ENCODE data around the gene IL4R.

GRCh38 chr16:27267037-27267677 is 46.6 kb upstream of the IL4R start:
- no peak for TF ChIP-seq EZH2 (IDR thresholded peaks at IDR 0.05)
- no peak for TF ChIP-seq CTCF (IDR thresholded peaks at IDR 0.05 in 2 of 3, conservative IDR thresholded peaks at IDR 0.05 in 1 of 3; ENCODE audit: borderline replicate concordance in 1 of 3, insufficient read depth in 1 of 3, low read depth in 2 of 3, low read length in 2 of 3)
- TF ChIP-seq ELF1 (IDR thresholded peaks at IDR 0.05; ENCODE audit: borderline replicate concordance, low read depth) = no peak
- TF ChIP-seq MAX (IDR thresholded peaks at IDR 0.05) = no peak
- no peak for TF ChIP-seq YY1 (IDR thresholded peaks at IDR 0.05; ENCODE audit: extremely low read depth, insufficient replicate concordance, low read depth, low read length)
- TF ChIP-seq REST (IDR thresholded peaks at IDR 0.05; ENCODE audit: low read depth) = no peak
- no peak for TF ChIP-seq ZNF274 (IDR thresholded peaks at IDR 0.05; ENCODE audit: low read depth, low read length)
- TF ChIP-seq ZFX (IDR thresholded peaks at IDR 0.05) = no peak
- no peak for TF ChIP-seq EZH2phosphoT487 (IDR thresholded peaks at IDR 0.05; ENCODE audit: borderline replicate concordance)
